Fibroblast of mammary gland (primary cell): ENCODE measurements around the gene PDK4.
A peak's percentile ranks its signal among the peaks of the same experiment; 100 is the strongest.

Experiments used
- DNase-seq: peaks from one replicate; pipeline ENCODE4 v3.0.0-alpha.2; 2010; ENCODE audit warnings: low read depth
- H3K4me3 ChIP-seq: 2 replicates; pipeline ENCODE4 v1.5.1; 2011; ENCODE audit warnings: low read depth, mild to moderate bottlenecking, low read length, moderate library complexity; ENCODE audit not compliant: control insufficient read depth
- CTCF ChIP-seq: conservative IDR thresholded peaks from 2 replicates; pipeline ENCODE4 v1.5.1; 2011; ENCODE audit warnings: low read depth, low read length, inconsistent platforms; ENCODE audit not compliant: control insufficient read depth, insufficient read depth

PDK4 gene

GRCh38 chr7:95546647-95547046 is 49.7 kb downstream of the PDK4 start:
- no peak for DNase-seq
- TF ChIP-seq CTCF, result no peak

GRCh38 chr7:95545673-95546072 is 50.6 kb downstream of the PDK4 start:
- H3K4me3 ChIP-seq, result no peak overlapping the region
- DNase-seq, result no peak
- TF ChIP-seq CTCF, result no peak

More at GRCh38 chr7:95546647-95547046, 49.7 kb downstream of the PDK4 start:
- no peak overlapping the region for H3K4me3 ChIP-seq

GRCh38 chr7:95545007-95545615 is 51.2 kb downstream of the PDK4 start:
- peak; percentile 80 for DNase-seq
- peak overlapping the region; percentile 11 for H3K4me3 ChIP-seq
- TF ChIP-seq CTCF, result peak; percentile 91

- no peak overlapping the region for H3K4me3 ChIP-seq
- TF ChIP-seq CTCF, result no peak
- peak; percentile 29 for DNase-seq
These were observed 52.1 kb downstream of the PDK4 start for GRCh38 chr7:95544171-95544570.

- no peak for TF ChIP-seq CTCF
- H3K4me3 ChIP-seq, result no peak overlapping the region
- DNase-seq, result no peak
These were observed 53.0 kb downstream of the PDK4 start for GRCh38 chr7:95543312-95543711.

GRCh38 chr7:95540366-95540765 is 56.0 kb downstream of the PDK4 start:
- no peak for DNase-seq
- no peak overlapping the region for H3K4me3 ChIP-seq
- no peak for TF ChIP-seq CTCF

GRCh38 chr7:95539426-95539825 is 56.9 kb downstream of the PDK4 start:
- TF ChIP-seq CTCF, result no peak
- no peak for DNase-seq
- no peak overlapping the region for H3K4me3 ChIP-seq
